GM19463 (cell line): ENCODE measurements around the gene DHX57.
"Not testable (repeated sequence)": the region's sequence is repeated elsewhere in the genome, so short reads cannot be mapped to it uniquely, and the experiment has no call there.

Source experiments
- ATAC-seq: cut with Tn5 transposase; IDR thresholded peaks from one replicate; pipeline ENCODE4 v1.9.1; 2021; ENCODE audit warnings: mild to moderate bottlenecking, moderate library complexity; ENCODE audit not compliant: unreplicated experiment

The DHX57 gene

GRCh38 chr2:38797953-38798352, 77.8 kb downstream of the DHX57 start:
- ATAC-seq, result no peak

GRCh38 chr2:38797250-38797676, 78.5 kb downstream of the DHX57 start:
- no peak for ATAC-seq

- not testable (repeated sequence) for ATAC-seq
These were observed 80.7 kb downstream of the DHX57 start for GRCh38 chr2:38795016-38795415.

GRCh38 chr2:38794235-38794946, 81.3 kb downstream of the DHX57 start:
- no peak for ATAC-seq

- ATAC-seq, result no peak
These were observed 82.2 kb downstream of the DHX57 start for GRCh38 chr2:38793511-38793910.

- no peak for ATAC-seq
These were observed 83.0 kb downstream of the DHX57 start for GRCh38 chr2:38792751-38793150.

- not testable (repeated sequence) for ATAC-seq
These were observed 83.4 kb downstream of the DHX57 start for GRCh38 chr2:38792321-38792720.

- no peak for ATAC-seq
These were observed 84.0 kb downstream of the DHX57 start for GRCh38 chr2:38791744-38792143.

- no peak for ATAC-seq
These were observed 86.0 kb downstream of the DHX57 start for GRCh38 chr2:38789691-38790090.

GRCh38 chr2:38788306-38788705, 87.4 kb downstream of the DHX57 start:
- no peak for ATAC-seq

GRCh38 chr2:38783586-38783985, 92.1 kb downstream of the DHX57 start:
- no peak for ATAC-seq

- ATAC-seq, result no peak
These were observed 97.0 kb downstream of the DHX57 start for GRCh38 chr2:38778687-38779082.

- ATAC-seq, result no peak
These were observed 99.2 kb downstream of the DHX57 start for GRCh38 chr2:38776531-38776930.

- no peak for ATAC-seq
These were observed 99.9 kb downstream of the DHX57 start for GRCh38 chr2:38775921-38776225.

GRCh38 chr2:38775097-38775920, 100.4 kb downstream of the DHX57 start:
- no peak for ATAC-seq

GRCh38 chr2:38771632-38772031, 104.1 kb downstream of the DHX57 start:
- ATAC-seq, result no peak

- no peak for ATAC-seq
These were observed 110.2 kb downstream of the DHX57 start for GRCh38 chr2:38765551-38765950.

- ATAC-seq, result no peak
These were observed 110.6 kb downstream of the DHX57 start for GRCh38 chr2:38765149-38765548.

- no peak for ATAC-seq
These were observed 112.0 kb downstream of the DHX57 start for GRCh38 chr2:38763728-38764127.

GRCh38 chr2:38763228-38763627, 112.5 kb downstream of the DHX57 start:
- no peak for ATAC-seq

GRCh38 chr2:38755891-38756290, 119.8 kb downstream of the DHX57 start:
- not testable (repeated sequence) for ATAC-seq

GRCh38 chr2:38754506-38754905, 121.2 kb downstream of the DHX57 start:
- ATAC-seq, result no peak
